Activated CD8-positive, alpha-beta memory T cell treated with anti-CD3 and anti-CD28 coated beads, Interleukin-2, amount 50 U/mL, for 48 hours (primary cell): Measurements from ENCODE around the gene GOLGA6L7.
"Not testable (repeated sequence)": the region's sequence is repeated elsewhere in the genome, so short reads cannot be mapped to it uniquely, and the experiment has no call there.

Source experiments
- DNase-seq: peaks from one replicate; pipeline ENCODE4 v3.0.0-alpha.2; 2020

The GOLGA6L7 gene

DNA sequence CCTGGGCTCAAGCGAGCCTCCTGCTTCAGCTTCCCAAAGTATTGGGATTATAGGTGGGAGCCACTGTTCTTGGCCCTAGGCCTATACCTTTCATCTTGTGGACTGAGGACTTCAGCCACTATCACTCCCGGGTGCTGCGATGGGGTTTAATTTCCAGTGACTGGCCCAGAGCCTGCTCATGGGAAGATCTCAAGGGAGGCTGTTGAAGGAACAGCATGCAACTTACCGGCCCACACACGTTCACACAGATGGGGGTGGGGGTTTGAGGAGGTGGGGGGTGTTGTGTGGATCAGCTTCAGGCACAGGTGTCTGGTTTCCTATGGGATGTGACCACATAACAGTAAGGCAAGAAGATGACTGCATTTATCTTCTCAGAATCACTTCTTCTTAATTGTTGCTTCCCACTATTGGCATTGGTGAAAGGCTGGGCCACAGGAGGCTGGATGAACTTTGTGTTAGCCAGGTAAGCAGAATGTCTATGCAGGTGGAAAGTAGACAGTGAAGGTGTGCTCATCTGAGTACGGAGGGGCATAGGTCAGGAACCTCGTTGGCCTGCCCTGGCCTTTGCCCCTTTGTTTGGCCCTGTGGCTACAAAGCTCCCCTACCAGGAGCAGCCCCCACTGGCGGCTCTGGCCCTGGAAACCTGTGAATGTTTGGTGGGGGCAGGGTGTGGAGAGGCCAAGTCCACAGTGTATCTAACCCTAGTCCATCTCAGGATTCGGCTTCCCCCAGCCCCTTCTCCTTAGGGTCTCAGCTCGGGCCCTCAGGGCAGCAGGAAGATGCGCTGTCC lies 35.9 kb upstream of the GOLGA6L7 start:
- no peak for DNase-seq

DNA sequence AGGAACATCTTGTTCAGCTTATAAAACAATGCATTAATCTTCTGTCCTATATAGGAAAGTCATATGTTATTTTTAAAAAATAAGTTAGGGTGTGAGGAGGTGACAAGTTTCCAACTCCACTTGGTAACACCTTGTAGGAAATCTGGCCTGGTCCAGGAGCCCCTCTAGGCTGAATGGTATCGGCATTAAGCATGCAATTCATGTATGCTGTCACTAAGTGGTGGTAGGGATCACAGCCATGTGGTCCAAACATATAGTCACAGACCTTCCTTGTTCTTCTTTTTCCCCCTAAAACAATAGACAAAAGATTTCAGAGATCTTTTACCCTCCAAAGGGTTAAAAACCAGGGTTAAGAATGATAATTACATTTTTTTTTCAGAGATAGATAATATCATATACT lies 33.2 kb upstream of the GOLGA6L7 start:
- DNase-seq, result no peak

DNA sequence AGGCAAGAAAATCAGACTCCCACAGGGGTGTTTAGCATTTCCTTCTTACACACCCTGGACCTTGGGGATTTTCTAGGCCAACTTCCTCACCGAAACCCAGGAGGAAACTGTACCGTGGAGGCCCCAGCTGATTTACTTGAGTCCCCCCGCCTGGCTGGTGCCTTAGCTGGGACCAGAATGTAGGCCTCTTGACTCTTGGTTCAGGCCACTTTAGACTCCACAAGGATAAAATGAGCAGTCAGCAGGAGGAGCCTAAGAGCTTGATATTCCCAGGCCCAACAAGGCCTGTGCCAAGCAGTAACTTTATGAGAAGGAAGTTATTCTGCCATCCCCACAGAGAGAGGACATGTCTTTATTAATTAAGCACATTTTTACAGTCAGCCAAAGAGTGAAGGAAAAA lies 32.7 kb upstream of the GOLGA6L7 start:
- DNase-seq, result no peak

DNA sequence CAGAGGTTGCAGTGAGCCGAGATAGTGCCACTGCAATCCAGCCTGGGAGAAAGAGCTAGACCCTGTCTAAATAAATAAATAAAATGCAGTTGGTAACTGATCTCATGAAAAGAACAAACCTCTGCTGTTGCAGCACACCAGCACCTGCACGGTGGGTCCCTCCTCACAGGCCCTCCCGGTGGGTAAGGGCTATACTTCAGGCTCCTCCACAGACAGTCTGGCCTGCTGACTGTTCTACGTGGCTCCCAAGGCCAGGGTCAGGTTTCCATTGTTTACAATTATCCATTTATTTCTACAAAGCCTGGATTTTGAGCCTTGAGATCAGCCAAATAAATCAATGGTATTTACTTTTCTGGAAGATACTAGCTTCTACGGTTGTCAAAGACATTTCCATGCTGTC lies 32.2 kb upstream of the GOLGA6L7 start:
- no peak for DNase-seq

DNA sequence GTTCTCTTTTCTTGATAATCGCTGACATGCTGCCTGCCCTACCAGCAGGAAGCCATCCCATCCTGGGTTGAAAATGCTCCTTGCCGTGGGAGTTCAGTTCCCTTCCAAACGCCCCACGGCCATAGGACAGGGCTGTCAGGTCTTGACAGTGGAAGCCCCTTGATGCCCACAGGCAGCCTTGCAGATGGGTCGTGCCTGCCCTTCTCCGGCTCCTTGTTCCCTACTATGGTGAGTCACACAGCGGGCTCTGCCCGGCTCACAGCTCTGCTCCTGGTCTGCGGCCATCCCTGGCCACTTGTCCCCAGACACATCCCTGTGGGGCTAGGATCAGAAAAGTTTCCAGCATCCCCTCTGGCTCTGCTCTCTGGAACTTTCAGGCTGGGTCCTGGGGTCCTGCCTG lies 31.1 kb upstream of the GOLGA6L7 start:
- no peak for DNase-seq

DNA sequence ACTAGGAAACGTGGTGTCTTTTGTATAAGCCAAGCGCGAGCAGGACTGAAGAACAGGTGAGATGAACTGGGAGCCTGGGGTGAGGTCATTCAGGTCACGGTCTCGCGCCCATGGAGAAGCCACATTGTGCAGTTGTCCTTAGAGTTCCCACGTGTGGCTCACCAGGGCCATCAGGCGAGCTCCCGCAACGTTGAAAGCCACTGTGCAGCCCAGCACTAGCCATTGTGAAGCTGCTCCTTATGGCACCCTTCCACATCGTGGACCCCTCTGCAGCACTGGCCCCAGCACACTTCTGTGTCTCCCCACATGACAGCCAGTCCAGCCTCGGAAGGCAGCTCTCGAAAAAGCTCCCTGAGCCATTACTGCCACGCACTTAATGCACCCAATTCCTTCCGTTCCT lies 29.8 kb upstream of the GOLGA6L7 start:
- DNase-seq, result no peak

DNA sequence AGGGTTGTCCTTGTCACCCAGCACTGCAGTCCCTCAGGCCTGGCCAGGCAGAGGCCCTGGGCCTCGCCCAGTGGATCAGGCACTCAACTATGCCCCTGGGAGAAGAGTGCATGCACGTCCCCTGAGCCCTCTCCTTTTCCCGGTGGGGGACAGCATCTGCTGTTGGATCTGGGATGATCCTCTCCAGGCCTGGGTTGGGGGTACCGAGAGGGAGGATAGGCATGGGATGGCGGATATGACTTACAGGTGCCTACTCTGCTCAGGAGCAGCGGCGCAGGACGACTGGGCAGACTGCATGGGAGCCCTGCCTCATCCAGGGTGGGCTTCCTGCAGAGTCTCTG lies 28.4 kb upstream of the GOLGA6L7 start:
- no peak for DNase-seq

DNA sequence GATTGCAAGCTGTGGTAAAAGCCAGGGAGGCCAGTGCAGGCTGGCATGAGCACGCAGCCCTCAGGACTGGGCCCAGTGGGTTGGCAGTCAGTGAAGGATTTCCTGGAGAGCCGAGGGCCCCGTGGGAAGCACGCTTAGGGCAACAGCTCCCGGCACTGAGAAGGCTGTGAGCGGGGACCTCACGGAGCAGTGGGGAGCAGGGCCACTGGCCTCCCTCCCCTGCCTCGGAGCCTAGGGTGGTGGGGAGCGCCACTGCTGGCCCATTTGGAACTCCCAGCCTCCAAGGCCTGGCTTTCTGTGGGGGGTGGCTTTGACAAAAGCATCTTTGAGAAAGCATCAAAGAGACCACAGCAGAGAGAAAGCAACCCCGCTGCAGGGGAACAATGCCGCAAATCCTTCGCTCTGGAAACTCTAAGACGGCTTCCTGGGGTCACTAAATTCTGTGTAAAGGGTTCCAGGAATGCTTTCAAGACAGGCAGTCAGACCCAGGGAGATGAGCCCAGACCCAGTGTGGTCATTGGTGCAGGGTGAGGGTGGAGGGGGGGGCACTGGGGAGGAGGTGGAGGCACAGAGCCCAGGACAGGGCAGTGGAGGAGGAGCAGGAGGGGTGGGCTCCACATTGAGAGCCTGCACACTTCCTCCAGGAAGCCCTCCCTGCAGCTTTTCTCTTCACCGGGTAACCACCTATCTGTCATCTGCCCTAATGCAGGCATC lies 27.8 kb upstream of the GOLGA6L7 start:
- no peak for DNase-seq

DNA sequence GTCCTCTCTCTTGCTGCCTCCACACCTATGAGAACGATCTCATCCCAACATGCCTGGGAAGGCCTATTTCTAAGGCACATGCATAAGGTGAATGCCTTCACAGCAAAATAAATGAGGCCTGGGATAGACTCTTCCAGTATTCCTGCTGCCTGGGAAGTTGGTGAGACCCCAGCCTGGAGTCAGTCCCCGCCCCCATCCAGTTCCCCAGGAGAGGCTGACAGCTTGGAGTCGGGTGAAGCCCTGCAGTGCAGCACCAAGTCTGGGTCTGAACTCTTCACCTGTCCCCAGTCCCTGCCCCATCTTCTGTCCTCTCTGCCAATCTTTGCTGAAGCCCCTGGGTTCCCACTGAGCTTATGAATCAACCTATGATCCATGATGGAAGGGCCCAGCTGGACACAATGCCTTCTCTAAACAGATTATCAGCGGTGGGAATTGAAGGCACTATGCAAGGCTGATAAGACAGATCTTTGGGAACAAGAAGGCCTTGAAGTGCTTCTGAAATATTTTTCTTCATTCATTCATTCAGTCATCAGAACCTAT lies 27.1 kb upstream of the GOLGA6L7 start:
- DNase-seq, result no peak

DNA sequence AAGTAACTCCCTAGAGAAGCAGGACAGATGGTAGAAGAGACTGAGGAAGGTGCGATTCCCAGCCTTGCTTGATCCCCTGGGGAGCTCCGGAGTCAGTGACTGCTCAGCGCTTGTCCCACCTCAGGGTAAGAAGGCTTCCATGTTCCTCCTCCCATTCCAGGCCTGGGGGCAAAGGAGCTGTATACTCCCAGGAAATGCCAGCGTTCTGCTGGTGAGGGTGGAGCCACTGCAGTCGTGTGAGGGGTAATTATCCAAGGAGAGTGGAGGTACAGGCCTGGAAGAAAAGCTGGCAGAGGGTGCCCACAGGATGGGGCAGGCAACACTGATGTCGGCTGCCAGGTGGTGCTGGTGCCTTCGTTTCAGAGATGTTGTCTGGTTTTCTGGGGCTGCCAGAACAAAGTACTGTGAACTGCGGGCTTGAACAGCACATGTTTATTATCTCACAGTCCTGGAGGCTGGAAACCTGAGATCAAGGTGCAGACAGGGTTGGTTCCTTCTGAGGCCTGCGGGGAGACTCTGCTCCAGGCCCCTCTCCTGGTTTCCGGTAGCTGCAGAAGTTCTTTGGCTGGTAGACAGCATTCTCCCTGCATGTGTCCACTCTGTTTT lies 25.2 kb upstream of the GOLGA6L7 start:
- no peak for DNase-seq

DNA sequence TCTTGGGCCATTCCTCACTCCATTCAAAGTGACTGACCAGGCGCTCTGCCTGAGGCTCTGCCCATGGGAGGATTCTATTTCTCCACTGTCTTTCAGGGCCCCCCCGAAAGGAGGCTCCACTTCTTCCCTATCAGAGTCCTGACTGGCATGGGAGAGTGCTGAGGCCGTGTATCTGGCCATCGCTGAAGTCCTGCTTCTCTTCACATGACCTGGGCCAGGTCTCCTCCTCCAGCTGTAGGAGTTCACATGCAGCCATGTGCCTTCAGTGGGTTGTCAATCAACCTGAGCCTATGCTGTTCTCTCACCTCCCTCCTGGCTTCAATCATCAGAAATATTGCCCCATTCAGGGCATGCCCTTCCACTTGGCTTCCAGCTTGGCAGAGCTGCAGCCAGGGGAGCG lies 24.6 kb upstream of the GOLGA6L7 start:
- no peak for DNase-seq

DNA sequence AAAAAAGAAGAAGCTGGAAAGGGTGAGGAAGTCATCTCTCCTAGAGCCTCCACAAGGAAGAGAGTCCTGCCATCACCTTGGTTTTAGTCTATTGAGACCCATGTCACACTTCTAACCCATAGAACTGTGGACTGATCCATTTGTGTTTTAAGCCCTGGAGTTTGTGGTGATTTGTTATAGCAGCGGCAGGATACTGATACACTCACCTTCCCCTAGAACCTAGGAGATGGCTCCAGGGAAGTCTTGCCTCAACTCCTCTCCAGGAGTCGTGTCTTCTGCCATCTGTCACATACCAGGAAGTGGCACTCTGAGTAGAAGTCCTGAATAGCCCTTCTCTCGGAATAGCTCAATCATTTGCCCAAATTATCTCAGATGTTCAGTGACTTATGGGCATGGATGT lies 22.7 kb upstream of the GOLGA6L7 start:
- no peak for DNase-seq

DNA sequence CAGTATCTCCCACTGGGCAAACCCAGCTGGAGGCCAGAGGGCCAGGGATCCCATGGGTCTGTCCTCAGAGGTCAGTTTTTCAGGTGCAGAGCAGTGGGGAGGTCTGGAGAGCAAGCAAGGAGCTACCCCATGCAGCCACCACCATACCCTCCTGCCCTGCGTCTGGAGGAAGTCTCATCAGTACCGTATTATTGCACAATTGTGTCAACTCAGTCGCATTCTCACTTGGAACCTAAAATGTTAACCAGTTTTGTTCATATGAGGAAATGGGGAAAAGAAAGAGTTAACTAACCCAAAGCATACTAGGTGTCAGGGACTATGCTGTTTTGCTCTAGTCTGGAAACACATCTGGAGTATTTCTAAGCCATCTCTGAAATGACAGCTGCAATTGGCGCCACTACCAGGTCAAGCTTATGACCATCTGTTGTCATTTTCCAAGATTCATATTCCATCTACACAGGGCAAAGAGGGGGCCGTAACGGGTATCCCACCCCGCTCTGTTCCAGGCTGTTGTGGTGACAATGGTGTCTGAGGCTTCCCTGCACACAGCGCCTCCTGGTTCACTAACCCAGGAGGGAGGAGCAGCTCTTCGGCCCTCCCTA lies 20.4 kb upstream of the GOLGA6L7 start:
- no peak for DNase-seq

DNA sequence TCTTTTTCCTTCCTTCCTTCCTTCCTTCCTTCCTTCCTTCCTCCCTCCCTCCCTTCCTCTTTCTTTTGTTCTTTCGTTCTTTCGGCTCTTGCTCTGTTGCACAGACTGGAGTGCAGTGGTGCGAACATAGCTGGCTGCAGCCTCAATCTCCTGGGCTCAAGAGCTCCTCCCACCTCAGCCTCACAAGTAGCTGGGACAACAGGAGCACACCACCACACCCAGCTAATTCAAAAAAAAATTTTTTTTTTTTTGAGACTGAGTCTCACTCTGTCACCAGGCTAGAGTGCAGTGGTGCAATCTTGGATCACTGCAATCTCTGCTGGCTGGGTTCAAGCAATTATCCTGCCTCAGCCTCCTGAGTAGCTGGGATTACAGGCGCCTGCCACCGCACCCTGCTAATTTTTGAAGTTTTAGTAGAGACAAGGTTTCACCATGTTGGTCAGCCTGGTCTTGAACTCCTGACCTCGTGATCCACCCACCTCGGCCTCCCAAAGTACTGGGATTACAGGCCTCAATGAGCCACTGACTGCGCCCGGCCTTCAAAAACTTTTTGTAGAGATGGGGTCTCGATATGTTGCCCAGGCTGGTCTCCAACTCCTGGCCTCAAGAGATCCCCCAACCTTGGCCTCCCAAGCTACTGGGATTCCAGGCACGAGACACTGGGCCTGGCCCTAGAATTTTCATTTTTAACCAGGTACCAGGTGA lies 13.3 kb upstream of the GOLGA6L7 start:
- not testable (repeated sequence) for DNase-seq

DNA sequence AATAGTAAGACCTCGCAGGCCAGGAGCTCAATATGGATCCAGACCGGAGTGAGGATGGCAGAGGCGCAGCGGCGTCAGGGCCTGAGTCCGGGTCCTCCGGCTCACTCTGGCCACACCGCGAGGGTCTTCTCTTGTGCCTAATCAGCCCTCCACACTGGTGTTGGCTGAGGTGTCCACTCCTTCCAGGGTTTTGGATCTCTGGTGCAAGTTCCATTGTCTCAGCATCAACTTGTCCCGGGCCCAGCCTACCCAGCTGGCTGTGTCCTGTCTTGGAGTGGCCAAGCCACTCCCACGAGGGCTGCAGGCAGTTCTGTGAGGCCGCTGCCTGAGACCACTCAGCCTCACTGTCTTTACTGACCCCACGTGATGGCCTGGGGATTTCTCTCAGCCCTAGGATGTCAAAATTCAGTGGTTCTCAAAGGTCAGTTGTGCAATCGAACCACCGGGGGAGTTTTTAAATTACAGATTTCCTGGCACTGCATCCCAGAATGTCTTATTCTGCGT lies 12.6 kb upstream of the GOLGA6L7 start:
- no peak for DNase-seq

DNA sequence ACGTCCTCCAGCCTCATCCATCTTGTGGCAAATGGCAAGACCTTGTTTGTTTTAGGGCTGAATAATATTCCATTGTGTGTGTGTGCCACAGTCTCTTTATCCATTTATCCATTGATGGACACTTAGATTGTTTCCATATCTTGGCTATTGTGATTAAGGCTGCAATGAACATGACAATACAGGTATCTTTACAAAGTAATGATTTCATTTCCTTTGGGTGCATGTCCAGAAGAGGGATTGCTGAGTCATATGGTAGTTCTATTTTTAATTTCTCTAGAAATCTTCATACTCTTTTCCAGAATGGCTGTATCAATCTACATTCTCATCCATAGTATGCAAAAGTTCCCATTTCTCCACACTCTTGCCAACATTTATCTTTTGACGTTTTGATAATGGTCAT lies 6.1 kb upstream of the GOLGA6L7 start:
- DNase-seq, result not testable (repeated sequence)

DNA sequence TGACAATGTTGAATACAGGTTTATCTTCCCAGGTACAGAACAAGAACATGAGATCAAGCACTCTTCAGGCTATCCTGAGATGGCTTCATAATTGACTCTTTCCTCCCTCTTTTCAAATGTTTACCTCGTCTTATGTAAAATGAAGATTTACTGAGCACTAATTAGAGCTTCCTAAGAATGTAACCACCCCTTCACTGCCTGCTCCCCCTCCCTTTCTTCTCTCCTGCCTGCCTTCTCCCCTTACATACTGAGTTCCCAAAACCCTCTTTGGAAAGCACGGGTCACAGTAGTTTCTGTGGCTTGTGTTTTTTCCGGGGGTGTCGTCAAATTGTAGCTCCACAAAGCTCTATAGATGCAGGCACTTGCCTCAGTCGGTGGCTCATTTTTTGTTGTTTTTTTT lies 5.2 kb upstream of the GOLGA6L7 start:
- DNase-seq, result not testable (repeated sequence)

DNA sequence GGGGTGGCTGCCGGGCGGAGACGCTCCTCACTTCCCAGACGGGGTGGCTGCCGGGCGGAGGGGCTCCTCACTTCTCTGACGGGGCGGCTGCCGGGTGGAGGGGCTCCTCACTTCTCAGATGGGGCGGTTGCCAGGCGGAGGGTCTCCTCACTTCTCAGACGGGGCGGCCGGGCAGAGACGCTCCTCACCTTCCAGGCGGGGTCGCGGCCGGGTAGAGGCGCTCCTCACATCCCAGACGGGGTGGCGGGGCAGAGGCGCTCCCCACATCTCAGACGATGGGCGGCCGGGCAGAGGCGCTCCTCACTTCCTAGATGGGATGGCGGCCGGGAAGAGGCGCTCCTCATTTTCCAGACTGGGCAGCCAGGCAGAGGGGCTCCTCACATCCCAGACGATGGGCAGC lies 1.3 kb upstream of the GOLGA6L7 start:
- DNase-seq, result not testable (repeated sequence)

DNA sequence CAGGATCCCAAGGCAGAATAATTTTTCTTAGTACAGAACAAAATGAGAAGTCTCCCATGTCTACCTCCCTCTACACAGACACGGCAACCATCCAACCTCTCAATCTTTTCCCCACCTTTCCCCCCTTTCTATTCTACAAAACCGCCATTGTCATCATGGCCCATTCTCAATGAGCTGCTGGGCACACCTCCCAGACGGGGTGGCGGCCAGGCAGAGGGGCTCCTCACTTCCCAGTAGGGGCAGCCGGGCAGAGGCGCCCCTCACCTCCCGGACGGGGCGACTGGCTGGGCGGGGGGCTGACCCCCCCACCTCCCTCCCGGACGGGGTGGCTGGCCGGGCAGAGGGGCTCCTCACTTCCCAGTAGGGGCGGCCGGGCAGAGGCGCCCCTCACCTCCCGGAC lies 827 bp upstream of the GOLGA6L7 start:
- not testable (repeated sequence) for DNase-seq

DNA sequence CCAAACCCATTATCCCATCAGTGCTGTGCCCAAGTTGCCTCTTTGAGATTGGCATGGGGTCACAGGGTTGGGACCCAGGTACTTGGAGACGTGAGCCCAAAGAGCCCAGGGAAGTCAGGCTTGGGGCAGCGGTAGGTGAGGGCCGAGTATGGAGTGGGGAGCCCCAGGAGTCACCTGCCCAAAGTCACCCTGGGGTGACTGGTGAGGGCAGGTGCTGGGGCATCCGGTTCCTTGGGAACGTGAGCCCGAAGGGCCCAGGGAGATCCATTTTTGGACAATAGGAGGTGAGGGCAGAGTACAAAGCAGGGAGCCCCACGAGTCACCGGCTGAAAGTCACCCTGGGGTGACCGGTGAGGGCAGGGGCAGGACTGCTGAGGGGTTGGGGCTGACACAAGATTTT lies 485 bp downstream of the GOLGA6L7 start:
- not testable (repeated sequence) for DNase-seq

DNA sequence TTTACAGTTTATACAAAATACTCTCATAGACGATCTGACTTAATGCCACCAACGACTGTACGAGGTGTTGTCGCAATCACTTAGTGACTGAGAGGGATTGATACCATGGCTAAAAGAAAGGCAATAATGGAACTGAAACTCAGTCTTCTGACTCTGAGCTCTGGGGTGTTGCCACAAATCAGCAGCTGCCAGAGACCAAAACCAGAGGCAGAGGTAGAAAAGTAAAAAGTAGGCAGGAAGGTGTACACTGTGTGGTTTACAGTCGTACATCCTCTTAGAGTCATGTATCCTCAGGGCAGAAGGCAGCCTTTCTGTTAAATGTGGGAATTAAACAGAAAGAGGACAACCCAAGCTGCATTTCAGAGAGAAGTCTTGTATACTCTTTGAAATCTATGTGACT lies 1.2 kb downstream of the GOLGA6L7 start:
- not testable (repeated sequence) for DNase-seq

DNA sequence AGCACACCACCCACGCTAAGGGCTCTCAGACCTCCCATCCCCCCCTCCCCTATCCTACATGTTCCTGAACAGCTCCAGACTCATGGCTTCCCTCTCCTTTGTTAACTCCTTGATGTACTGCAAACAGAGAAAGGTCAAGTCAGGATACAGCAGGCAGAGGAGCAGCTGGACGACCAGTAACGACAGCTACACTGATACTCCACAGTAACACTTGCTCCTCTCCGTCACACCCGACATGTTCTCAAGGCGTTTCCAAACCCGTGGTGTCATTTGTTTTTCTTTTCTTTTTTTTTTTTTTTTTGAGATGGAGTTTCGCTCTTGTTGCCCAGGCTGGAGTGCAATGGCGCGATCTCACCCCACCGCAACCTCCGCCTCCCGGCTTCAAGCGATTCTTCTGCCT lies 4.3 kb downstream of the GOLGA6L7 start:
- not testable (repeated sequence) for DNase-seq

DNA sequence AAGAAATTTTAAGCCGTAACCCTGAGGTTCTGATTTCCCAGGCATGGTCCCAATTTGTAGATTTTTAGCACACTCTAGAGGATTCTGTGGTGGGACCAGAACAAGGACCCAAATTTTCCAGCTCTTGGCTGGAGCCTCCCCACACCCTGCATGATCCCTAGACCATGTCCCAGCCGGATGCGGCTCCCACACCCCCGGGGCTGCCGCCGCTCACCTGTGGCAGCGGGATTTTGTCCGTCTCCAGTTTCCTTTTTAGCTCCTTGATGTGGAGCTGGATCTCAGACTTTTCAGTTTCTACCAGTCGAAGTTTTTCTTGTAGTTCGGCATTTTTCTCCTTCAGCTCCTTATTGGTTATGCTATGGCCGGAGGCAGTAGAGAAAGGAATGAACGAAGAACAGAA lies 4.9 kb downstream of the GOLGA6L7 start:
- not testable (repeated sequence) for DNase-seq
